CD4-positive, alpha-beta memory T cell (primary cell): Measurements from ENCODE around the gene GAB2. TPM values are rescaled to one million over a fixed set of nuclear protein-coding genes. Genes with fewer than 3 reads are reported as not detected.
"Not testable (repeated sequence)": the region's sequence is repeated elsewhere in the genome, so short reads cannot be mapped to it uniquely, and the experiment has no call there.

ENCODE experiments used
- CTCF ChIA-PET: fragments of 350-600 bp; sonication (Branson Sonifier 250); formaldehyde crosslinking; loops from one replicate; lab custom pipeline; 2021; ENCODE audit warnings: inconsistent platforms; ENCODE audit not compliant: partially characterized antibody; lab: Charles Lee
- POLR2A ChIA-PET: fragments of 350-600 bp; sonication (Branson Sonifier 250); formaldehyde crosslinking; loops from one replicate; lab custom pipeline; 2021; ENCODE audit not compliant: partially characterized antibody; lab: Charles Lee
- DNase-seq, 5 donors: peaks; one replicate each; pipeline versions ENCODE4 v3.0.0 to v3.0.0-alpha.2; 2020 to 2022; ENCODE audit warnings: mixed read lengths in 1 of 5
- H3K27ac ChIP-seq: one replicate; pipeline ENCODE4 v1.7.0; 2013; ENCODE audit warnings: low read depth, low read length
- H3K27me3 ChIP-seq: 2 replicates; pipeline ENCODE4 v1.7.0; 2013; ENCODE audit warnings: mild to moderate bottlenecking, low read length, moderate library complexity; ENCODE audit not compliant: insufficient read depth
- H3K36me3 ChIP-seq: 2 replicates; pipeline ENCODE4 v1.7.0; 2013; ENCODE audit warnings: mild to moderate bottlenecking, low read length, moderate library complexity; ENCODE audit not compliant: insufficient read depth
- H3K4me1 ChIP-seq: 2 replicates; pipeline ENCODE4 v1.7.0; 2013; ENCODE audit warnings: mild to moderate bottlenecking, low read length, moderate library complexity; ENCODE audit not compliant: insufficient read depth
- H3K4me3 ChIP-seq, 2 donors: one replicate each; pipeline ENCODE4 v1.7.0; 2013; ENCODE audit warnings: low read length in 2 of 2, mild to moderate bottlenecking in 1 of 2
- H3K9me3 ChIP-seq, 2 donors: one replicate each; pipeline ENCODE4 v1.7.0; 2013; ENCODE audit warnings: low read length in 2 of 2, control low read depth in 1 of 2; ENCODE audit not compliant: control insufficient read depth in 1 of 2
- H3K27ac Mint-ChIP-seq, 7 donors: one replicate each; pipeline ENCODE4 v1.8.0; 2020 to 2021; ENCODE audit warnings: mixed read lengths in 7 of 7, mild to moderate bottlenecking in 6 of 7, inconsistent platforms in 3 of 7, moderate library complexity in 3 of 7
- H3K27me3 Mint-ChIP-seq, 2 donors: one replicate each; pipeline ENCODE4 v1.8.0; 2020 to 2021; ENCODE audit warnings: mixed read lengths in 2 of 2
- H3K36me3 Mint-ChIP-seq, 2 donors: one replicate each; pipeline ENCODE4 v1.8.0; 2020 to 2021; ENCODE audit warnings: mixed read lengths in 2 of 2, inconsistent platforms in 1 of 2, mild to moderate bottlenecking in 1 of 2
- H3K4me1 Mint-ChIP-seq, 4 donors: one replicate each; pipeline ENCODE4 v1.8.0; 2020 to 2021; ENCODE audit warnings: mixed read lengths in 4 of 4, mild to moderate bottlenecking in 1 of 4
- H3K4me3 Mint-ChIP-seq, 8 donors: one replicate each; pipeline ENCODE4 v1.8.0; 2020 to 2021; ENCODE audit warnings: mixed read lengths in 8 of 8, mild to moderate bottlenecking in 7 of 8, moderate library complexity in 6 of 8, inconsistent platforms in 3 of 8
- H3K9me3 Mint-ChIP-seq, 8 donors: one replicate each; pipeline ENCODE4 v1.8.0; 2020 to 2021; ENCODE audit warnings: mixed read lengths in 8 of 8, mild to moderate bottlenecking in 5 of 8, inconsistent platforms in 3 of 8, moderate library complexity in 1 of 8
- intact Hi-C: fragments of 100-400 bp; cut with micrococcal nuclease; formaldehyde crosslinking; loops from one replicate; pipeline ENCODE4 v1.15.1; 2023
- polyA plus RNA-seq, 2 donors: library from polyadenylated mRNA; unstranded; fragments of 300-500 nt; fragmentation: Illumina TruSeq; gene quantifications; one replicate each; pipeline ENCODE4 v1.2.3, GENCODE V29; 2021
- total RNA-seq, 2 experiments: library from RNA; stranded (reverse); gene quantifications; one replicate each; pipeline ENCODE4 v1.2.3, GENCODE V29; 2021

Gene GAB2
- total and polyA plus RNA-seq, 4 experiments from 2014 or later, result 0.05 to 6.7 (median 3.1) TPM

GRCh38 chr11:78294100-78294499 is 123.5 kb downstream of the GAB2 start:
- POLR2A ChIA-PET, H3K36me3 ChIP-seq, H3K9me3 Mint-ChIP-seq, intact Hi-C loops, H3K4me3 ChIP-seq, CTCF ChIA-PET, H3K27me3 ChIP-seq, H3K36me3 Mint-ChIP-seq, H3K9me3 ChIP-seq, H3K4me3 Mint-ChIP-seq, H3K27ac Mint-ChIP-seq, H3K4me1 ChIP-seq, H3K27me3 Mint-ChIP-seq, H3K27ac ChIP-seq, DNase-seq: not testable (repeated sequence)
- peaks cover 13 to 31% (median 20%) of the 10 kb centered on the region in 4 donors for H3K4me1 Mint-ChIP-seq

GRCh38 chr11:78293536-78293935 is 124.1 kb downstream of the GAB2 start:
- Histone ChIP-seq H3K27ac (no peak overlapping the region), H3K9me3 (no peaks in the 10 kb centered on the region), H3K4me3 (no peak overlapping the region), H3K36me3 (no peaks in the 10 kb centered on the region), H3K4me1 (peaks cover 9% of the 10 kb centered on the region), H3K27me3 (no peaks in the 10 kb centered on the region)
- CTCF ChIA-PET, result no interaction called here
- intact Hi-C loops, result no loop called here
- peaks cover 0 to 4% of the 10 kb centered on the region in 2 donors for H3K36me3 Mint-ChIP-seq
- POLR2A ChIA-PET, result no interaction called here
- no peak overlapping the region for H3K27ac Mint-ChIP-seq
- no peaks in the 10 kb centered on the region for H3K27me3 Mint-ChIP-seq
- DNase-seq, result no peak
- H3K9me3 Mint-ChIP-seq, result peaks cover 0 to 2% (median 0%) of the 10 kb centered on the region in 8 donors
- no peak overlapping the region for H3K4me3 Mint-ChIP-seq
- peaks cover 13 to 31% (median 20%) of the 10 kb centered on the region in 4 donors for H3K4me1 Mint-ChIP-seq

- intact Hi-C loops, result no loop called here
- peak in 1 of 5 donors; percentile 23 for DNase-seq
- Histone ChIP-seq H3K4me1 (peaks cover 9% of the 10 kb centered on the region), H3K27ac (no peak overlapping the region), H3K9me3 (no peaks in the 10 kb centered on the region), H3K4me3 (no peak overlapping the region), H3K27me3 (no peaks in the 10 kb centered on the region), H3K36me3 (no peaks in the 10 kb centered on the region)
- H3K27ac Mint-ChIP-seq, result peak overlapping the region in 6 of 7 donors; percentile 20 to 84 (median 51)
- ChIA-PET CTCF (no interaction called here), POLR2A (no interaction called here)
- H3K9me3 Mint-ChIP-seq, result peaks cover 0 to 3% (median 0%) of the 10 kb centered on the region in 8 donors
- H3K36me3 Mint-ChIP-seq, result peaks cover 0 to 4% of the 10 kb centered on the region in 2 donors
- peaks cover 13 to 31% (median 20%) of the 10 kb centered on the region in 4 donors for H3K4me1 Mint-ChIP-seq
- peak overlapping the region in 5 of 8 donors; percentile 32 to 57 (median 54) for H3K4me3 Mint-ChIP-seq
- H3K27me3 Mint-ChIP-seq, result no peaks in the 10 kb centered on the region
These were observed 125.4 kb downstream of the GAB2 start for GRCh38 chr11:78292109-78292803.

- peaks cover 9% of the 10 kb centered on the region for H3K4me1 ChIP-seq
- H3K4me3 Mint-ChIP-seq, result peak overlapping the region in 7 of 8 donors; percentile 4 to 62 (median 55)
- POLR2A ChIA-PET, result no interaction called here
- H3K4me3 ChIP-seq, result no peak overlapping the region
- H3K27ac Mint-ChIP-seq, result peak overlapping the region in 5 of 7 donors; percentile 20 to 84 (median 36)
- H3K27ac ChIP-seq, result no peak overlapping the region
- no peaks in the 10 kb centered on the region for H3K27me3 ChIP-seq
- H3K36me3 Mint-ChIP-seq, result peaks cover 0 to 4% of the 10 kb centered on the region in 2 donors
- H3K27me3 Mint-ChIP-seq, result no peaks in the 10 kb centered on the region
- H3K9me3 Mint-ChIP-seq, result peaks cover 0 to 3% (median 0%) of the 10 kb centered on the region in 8 donors
- intact Hi-C loops, result no loop called here
- peaks cover 13 to 31% (median 20%) of the 10 kb centered on the region in 4 donors for H3K4me1 Mint-ChIP-seq
- H3K9me3 ChIP-seq, result no peaks in the 10 kb centered on the region
- no peaks in the 10 kb centered on the region for H3K36me3 ChIP-seq
- CTCF ChIA-PET, result no interaction called here
- DNase-seq, result no peak
These were observed 126.0 kb downstream of the GAB2 start for GRCh38 chr11:78291503-78292108.

GRCh38 chr11:78290293-78291176 is 127.1 kb downstream of the GAB2 start:
- POLR2A ChIA-PET, result no interaction called here
- H3K27ac Mint-ChIP-seq, result peak overlapping the region in 2 of 7 donors; percentile 22 to 58

GRCh38 chr11:78289552-78290292 is 127.9 kb downstream of the GAB2 start:
- H3K36me3 Mint-ChIP-seq, result peaks cover 0 to 4% of the 10 kb centered on the region in 2 donors
- peak overlapping the region in 1 of 8 donors; percentile 44 for H3K4me3 Mint-ChIP-seq
- ChIA-PET CTCF (no interaction called here), POLR2A (no interaction called here)
- H3K4me3 ChIP-seq, result no peak overlapping the region
- H3K9me3 Mint-ChIP-seq, result peaks cover 0 to 3% (median 0%) of the 10 kb centered on the region in 8 donors
- no peaks in the 10 kb centered on the region for H3K36me3 ChIP-seq
- no peaks in the 10 kb centered on the region for H3K27me3 ChIP-seq
- H3K9me3 ChIP-seq, result no peaks in the 10 kb centered on the region
- no peak overlapping the region for H3K27ac ChIP-seq
- DNase-seq, result no peak
- H3K4me1 Mint-ChIP-seq, result peaks cover 10 to 31% (median 20%) of the 10 kb centered on the region in 4 donors
- intact Hi-C loops, result no loop called here
- H3K4me1 ChIP-seq, result peaks cover 9% of the 10 kb centered on the region
- no peaks in the 10 kb centered on the region for H3K27me3 Mint-ChIP-seq
- H3K27ac Mint-ChIP-seq, result peak overlapping the region in 2 of 7 donors; percentile 37 to 90

More at GRCh38 chr11:78290293-78291176, 127.1 kb downstream of the GAB2 start:
- H3K4me3 Mint-ChIP-seq, result peak overlapping the region in 2 of 8 donors; percentile 32 to 54
- H3K4me1 Mint-ChIP-seq, result peaks cover 13 to 31% (median 20%) of the 10 kb centered on the region in 4 donors
- Histone ChIP-seq H3K27ac (no peak overlapping the region), H3K36me3 (no peaks in the 10 kb centered on the region), H3K4me1 (peaks cover 9% of the 10 kb centered on the region), H3K4me3 (no peak overlapping the region), H3K27me3 (no peaks in the 10 kb centered on the region), H3K9me3 (no peaks in the 10 kb centered on the region)
- DNase-seq, result peak in 1 of 5 donors; percentile 8
- peaks cover 0 to 4% of the 10 kb centered on the region in 2 donors for H3K36me3 Mint-ChIP-seq
- CTCF ChIA-PET, result no interaction called here
- no peaks in the 10 kb centered on the region for H3K27me3 Mint-ChIP-seq
- intact Hi-C loops, result no loop called here
- H3K9me3 Mint-ChIP-seq, result peaks cover 0 to 3% (median 0%) of the 10 kb centered on the region in 8 donors
